GM13976 (cell line): ENCODE measurements around the gene KISS1.
"Not testable (repeated sequence)": the region's sequence is repeated elsewhere in the genome, so short reads cannot be mapped to it uniquely, and the experiment has no call there.

ENCODE experiments used
- DNase-seq: peaks from one replicate; pipeline ENCODE4 v3.0.0; 2012; ENCODE audit warnings: low spot score
- in situ Hi-C: fragments of 300-500 bp; cut with MboI; formaldehyde crosslinking; loops from one replicate; pipeline ENCODE4 v1.12.0; 2022; ENCODE audit warnings: low sequenced_read_pairs, mixed read lengths, inconsistent platforms; ENCODE audit not compliant: unreplicated experiment
- TF ChIP-seq, protein P1 (sequence below): IDR thresholded peaks from 2 replicates; pipeline ENCODE4 v1.5.1; 2012; ENCODE audit warnings: borderline replicate concordance, mild to moderate bottlenecking; ENCODE audit not compliant: insufficient read depth; ENCODE audit errors: extremely low read depth, missing control alignments, control extremely low read depth

Gene KISS1, protein sequence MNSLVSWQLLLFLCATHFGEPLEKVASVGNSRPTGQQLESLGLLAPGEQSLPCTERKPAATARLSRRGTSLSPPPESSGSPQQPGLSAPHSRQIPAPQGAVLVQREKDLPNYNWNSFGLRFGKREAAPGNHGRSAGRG

DNA sequence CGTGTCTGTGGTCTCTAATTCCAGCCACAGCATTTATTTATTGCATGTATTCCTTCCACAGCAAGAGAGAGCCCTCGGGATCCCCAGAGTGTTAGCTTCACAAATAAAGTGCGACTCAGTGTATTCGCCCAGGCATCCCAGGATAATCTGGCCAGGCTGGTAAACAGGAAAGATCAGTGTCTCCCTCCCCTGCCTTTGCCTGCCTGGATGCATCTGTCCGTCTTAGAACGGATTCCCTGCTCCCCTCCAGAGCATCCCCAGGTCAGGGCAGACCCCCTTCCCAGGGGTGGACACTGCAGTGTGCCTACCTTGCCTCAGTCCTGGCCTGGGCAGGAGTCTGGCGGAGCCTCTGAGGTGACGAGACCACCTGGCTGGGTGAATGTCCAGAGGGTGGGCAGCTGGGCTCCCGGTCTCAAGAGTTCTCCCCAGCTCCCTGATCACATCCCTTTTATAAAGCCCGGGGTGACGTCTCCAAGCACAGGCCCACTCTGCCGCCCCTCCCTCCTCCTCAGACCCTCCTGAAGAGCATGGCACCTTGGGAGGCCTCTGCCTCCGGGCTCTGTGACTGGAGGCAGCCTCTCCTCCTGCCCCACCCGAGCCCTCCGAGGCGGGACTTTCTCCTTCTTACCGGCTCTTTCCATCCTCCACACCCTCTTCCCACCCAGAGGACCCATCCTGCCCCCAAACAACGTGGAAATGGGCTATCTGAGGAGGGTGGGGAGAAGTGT lies at the start of gene KISS1:
Gene KISS1 (minus strand): TSS at position 424 of the 728 bp plus-strand sequence. CDS start 3,615 bp downstream, outside the sequence.
- no peak for DNase-seq
- TF ChIP-seq, protein P1, sequence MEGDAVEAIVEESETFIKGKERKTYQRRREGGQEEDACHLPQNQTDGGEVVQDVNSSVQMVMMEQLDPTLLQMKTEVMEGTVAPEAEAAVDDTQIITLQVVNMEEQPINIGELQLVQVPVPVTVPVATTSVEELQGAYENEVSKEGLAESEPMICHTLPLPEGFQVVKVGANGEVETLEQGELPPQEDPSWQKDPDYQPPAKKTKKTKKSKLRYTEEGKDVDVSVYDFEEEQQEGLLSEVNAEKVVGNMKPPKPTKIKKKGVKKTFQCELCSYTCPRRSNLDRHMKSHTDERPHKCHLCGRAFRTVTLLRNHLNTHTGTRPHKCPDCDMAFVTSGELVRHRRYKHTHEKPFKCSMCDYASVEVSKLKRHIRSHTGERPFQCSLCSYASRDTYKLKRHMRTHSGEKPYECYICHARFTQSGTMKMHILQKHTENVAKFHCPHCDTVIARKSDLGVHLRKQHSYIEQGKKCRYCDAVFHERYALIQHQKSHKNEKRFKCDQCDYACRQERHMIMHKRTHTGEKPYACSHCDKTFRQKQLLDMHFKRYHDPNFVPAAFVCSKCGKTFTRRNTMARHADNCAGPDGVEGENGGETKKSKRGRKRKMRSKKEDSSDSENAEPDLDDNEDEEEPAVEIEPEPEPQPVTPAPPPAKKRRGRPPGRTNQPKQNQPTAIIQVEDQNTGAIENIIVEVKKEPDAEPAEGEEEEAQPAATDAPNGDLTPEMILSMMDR, result no peak
- in situ Hi-C loops, result no loop called here

DNA sequence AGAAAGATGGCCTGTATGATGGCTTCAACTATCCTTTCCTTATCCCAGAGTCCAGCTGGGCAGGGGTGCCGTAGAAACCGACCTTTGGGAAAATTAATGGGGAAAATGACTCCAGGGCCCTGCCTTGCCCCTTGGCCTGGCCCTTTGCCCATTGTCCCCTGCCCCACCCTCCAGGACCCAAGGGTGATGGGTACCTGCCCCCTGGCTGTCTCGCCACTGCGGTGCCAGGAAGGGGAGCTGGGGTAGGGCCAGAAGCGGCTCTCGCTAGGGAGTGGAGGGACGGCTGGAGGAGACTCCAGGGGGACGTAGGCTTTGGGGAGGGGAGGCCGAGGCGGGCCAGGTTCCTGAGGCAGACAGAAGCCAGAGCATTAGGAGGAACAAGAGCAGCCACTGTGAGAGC lies 46.6 kb upstream of the KISS1 start:
- no peak for DNase-seq
- TF ChIP-seq, protein P1, result no peak
- in situ Hi-C loops, result no loop called here

DNA sequence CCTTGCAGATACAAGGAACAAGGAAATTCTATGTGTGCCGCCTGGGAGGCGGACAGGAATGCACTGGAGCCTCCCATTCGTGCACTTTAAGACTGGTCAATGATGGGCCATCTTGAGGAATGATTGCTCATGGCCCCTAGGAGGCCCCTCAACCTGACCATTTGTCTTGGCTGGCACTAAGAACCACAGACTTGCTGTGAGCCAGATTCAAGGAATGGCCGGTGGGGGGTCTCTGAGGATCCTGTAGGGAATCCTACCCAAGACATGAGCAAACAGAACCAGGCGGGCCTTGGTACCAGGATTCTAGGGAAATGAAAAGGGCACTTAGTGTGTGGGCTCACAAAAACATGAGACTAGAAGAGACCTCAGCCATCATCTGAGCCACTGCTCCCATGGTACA lies 45.6 kb upstream of the KISS1 start:
- TF ChIP-seq, protein P1, result no peak
- DNase-seq, result no peak
- in situ Hi-C loops, result no loop called here

DNA sequence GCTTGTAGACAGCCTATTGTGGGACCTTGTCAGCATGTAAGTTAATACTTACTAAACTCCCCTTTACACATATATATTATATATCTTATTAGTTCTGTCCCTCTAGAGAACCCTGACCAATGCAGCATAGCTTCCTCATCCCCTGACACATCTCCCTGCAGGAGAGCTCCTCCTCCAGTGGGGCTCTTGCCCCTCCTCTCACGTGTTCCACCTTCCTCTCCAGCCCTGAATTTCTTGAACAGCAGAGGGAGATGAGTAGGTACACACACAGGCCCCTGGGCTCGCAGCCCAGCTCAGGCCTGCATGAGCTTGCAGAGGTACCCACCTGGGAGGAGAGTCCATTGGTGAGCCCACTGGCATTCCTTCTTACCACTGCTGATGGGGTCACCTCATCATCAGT lies 44.8 kb upstream of the KISS1 start:
- in situ Hi-C loops, result no loop called here
- DNase-seq, result no peak
- TF ChIP-seq, protein P1, result no peak

DNA sequence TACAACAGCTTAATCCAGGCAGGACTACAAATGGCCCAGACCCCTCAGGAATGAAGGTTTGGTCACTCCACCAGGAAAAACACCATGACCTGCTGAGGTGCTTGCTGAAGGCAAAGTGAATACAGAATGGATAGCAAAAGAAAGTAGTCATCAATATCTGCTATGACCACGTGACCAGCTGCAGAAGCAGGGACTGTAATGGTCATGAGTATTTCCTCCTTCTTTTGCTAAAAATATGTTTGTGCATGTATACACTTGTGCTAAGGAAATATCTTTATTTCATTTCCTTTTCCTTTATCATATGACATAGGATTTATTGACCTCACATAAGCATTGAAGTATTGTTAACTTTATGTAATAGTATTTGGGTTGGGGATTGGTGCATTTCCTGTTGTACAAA lies 43.9 kb upstream of the KISS1 start:
- TF ChIP-seq, protein P1, result no peak
- no peak for DNase-seq
- in situ Hi-C loops, result no loop called here

DNA sequence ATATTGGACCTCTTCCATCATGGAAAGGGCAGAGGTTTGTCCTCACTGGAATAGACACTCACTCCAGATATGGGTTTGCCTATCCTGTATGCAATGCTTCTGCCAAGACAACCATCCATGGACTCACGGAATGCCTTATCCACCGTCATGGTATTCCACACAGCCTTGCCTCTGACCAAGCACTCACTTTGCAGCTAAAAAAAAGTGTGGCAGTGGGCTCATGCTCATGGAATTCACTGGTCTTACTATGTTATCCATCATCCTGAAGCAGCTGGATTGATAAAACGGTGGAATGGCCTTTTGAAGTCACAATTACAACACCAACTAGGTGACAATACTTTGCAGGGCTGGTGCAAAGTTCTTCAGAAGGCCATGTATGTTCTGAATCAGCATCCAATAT lies 43.1 kb upstream of the KISS1 start:
- DNase-seq, in situ Hi-C loops: not testable (repeated sequence)

DNA sequence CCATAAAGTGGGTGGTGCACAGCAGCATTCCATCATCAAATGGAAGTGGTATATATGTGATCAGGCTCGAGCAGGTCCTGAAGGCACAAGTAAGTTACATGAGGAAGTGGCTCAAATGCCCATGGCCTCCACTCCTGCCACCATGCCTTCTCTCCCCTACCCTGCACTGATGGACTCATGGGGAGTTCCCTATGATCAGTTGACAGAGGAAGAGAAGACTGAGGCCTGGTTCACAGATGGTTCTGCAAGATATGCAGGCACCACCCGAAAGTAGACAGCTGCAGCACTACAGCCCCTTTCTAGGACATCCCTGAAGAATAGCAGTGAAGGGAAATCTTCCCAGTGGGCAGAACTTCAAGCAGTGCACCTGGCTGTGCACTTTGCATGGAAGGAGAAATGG lies 42.2 kb upstream of the KISS1 start:
- DNase-seq, in situ Hi-C loops: not testable (repeated sequence)

DNA sequence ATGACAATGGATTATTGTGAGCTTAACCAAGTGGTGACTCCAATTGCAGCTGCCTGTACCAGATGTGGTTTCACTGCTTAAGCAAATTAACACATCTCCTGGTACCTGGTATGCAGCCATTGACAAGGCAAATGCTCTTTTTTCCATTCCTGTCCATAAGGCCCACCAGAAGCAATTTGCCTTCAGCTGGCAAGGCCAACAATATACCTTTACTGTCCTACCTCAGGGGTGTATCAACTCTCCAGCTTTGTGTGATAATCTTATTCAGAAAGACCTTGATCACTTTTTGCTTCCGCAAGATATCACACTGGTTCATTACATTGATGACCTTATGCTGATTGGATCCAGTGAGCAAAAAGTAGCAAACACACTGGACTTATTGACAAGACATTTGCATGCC lies 41.2 kb upstream of the KISS1 start:
- in situ Hi-C loops, DNase-seq: not testable (repeated sequence)
